ENCODE results near the gene PUS7L.

GRCh38 chr12:43749016-43749415 lies 9.6 kb downstream of the PUS7L start:
- TF ChIP-seq CTCF (IDR thresholded peaks at IDR 0.05) (no peak), EP300 (IDR thresholded peaks at IDR 0.05) (no peak)

Data from esophagus muscularis mucosa (tissue), 3 donors.